8988T (cell line): ENCODE data around the gene PHLPP2.
A peak's percentile ranks its signal among the peaks of the same experiment; 100 is the strongest.
"Not testable (repeated sequence)": the region's sequence is repeated elsewhere in the genome, so short reads cannot be mapped to it uniquely, and the experiment has no call there.

ENCODE experiments used
- DNase-seq: peaks from one replicate; pipeline ENCODE4 v3.0.0; 2011

The PHLPP2 gene

DNA sequence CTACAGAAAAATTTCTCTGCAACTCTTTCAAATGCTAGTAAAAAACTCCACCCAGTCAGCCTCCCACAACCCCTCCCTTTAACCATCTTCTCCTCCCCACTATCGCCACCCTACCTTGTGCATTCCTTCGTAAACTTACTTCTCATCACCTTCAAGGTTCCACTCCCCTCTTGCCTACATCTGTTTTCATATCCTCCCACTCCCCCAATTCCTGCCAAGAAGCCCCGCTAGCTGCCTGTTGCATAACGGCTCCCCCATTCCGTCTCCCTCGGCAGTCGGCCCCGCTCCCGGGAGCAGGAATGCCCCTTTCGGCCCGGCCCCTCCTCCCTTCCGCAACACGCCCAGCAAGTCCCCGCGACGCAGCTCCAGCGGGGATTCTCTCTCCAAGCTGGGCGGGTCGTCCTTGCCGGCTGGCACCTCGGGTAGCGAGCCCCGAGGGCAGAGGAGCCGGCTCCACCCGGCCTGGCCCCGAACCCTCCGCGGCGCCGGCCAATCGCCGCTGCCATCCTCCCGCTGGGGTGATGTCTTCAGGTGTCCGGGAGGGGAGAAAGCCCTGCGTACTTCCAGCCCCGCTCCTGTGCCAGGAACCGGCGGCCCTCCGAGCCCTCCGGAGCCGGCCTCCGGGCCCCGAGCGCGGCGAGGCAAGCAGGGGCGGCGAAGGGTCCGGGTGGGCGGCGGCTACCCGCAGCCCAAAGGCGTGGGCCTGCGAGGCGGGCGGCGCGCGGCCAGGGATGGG is 1.5 kb downstream of the PHLPP2 start:
- DNase-seq = peak; percentile 86

DNA sequence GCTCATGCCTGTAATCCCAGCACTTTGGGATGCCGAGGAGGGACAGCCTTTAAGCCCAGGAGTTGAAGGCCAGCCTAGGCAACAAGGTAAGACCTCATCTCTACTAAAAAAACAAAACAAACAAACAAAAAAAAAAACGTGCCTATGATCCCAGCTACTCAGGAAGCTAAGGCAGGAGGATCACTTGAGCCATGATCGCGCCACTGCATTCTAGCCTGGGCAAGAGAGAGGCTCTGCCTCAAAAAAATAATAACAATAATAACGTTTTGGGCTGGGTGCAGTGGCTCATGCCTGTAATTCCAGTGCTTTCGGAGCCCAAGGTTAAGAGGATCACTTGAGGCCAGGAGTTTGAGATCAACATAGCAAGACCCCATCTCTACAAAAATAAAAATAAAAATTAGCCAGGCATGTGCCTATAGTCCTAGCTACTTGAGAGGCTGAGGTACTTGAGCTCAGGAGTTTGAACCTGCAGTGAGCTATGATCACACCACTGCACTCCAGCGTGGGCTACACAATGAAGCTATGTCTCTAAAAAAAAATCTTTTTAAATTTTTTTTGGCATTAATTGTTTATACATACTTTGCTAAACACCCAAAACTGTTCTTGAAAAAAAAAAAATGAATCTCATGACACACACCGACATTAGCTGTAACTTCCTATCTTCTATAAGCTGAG is 3.3 kb downstream of the PHLPP2 start:
- DNase-seq = no peak

DNA sequence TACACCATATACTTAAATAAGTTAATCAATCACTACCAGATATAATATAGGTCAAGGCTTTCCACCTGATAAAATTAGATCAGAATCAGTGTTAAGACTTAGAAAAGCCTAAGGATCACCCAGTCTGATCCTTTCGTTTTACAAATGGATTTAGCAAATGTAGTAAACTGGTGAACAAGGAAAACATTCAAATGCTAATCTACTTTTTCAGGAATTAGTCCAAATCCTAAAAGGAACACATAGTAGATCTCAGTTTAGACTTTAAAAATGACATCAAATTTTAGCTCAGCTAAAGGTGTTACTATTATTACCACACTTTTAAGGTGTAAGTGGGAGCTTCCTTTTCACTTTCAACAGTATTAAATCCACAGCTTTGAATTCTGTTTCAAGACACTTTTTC is 12.0 kb downstream of the PHLPP2 start:
- DNase-seq = no peak

DNA sequence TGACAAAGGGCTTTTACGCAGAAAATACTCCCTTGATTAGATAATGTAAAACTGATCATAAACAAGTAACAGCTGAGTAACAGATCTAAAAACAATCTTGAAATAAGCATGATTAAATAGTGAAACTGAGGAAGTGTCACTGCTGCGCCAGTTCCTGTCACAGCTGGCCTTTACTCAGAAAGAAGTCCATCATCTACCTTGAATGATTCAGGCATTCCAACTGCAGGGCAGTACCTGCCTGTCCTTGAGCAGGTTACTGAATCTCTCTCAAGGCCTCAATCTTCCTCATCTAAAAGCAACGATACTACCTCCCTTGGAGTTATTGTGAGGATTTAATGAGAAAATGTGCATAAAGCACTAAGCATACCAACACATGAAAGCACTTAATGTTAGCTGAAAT is 12.7 kb downstream of the PHLPP2 start:
- no peak for DNase-seq

DNA sequence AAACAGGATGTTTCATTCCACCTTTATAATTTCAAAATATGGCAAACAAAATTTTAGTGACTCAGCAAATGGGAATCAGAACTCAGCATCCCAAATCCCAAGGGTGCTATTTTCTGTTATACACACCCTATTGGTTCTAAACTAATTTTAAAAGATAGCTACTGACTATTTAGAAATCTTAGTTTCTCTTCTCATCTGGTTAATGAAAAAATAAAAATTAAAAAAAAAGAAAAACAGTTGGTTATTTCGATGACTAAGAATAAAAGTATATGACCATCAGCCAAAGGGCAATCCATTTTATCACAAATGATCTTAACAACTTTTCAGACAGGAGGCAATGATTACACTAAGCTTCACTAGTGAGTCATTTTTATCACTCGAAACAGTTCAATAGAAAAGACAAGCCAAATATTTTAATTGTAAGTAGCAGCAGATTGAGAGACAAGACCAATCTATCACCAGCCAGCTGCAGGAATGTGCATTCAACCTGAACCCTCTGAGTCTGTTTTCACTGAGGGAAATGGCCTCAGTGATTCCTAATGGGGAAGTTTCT is 15.2 kb downstream of the PHLPP2 start:
- DNase-seq = no peak

DNA sequence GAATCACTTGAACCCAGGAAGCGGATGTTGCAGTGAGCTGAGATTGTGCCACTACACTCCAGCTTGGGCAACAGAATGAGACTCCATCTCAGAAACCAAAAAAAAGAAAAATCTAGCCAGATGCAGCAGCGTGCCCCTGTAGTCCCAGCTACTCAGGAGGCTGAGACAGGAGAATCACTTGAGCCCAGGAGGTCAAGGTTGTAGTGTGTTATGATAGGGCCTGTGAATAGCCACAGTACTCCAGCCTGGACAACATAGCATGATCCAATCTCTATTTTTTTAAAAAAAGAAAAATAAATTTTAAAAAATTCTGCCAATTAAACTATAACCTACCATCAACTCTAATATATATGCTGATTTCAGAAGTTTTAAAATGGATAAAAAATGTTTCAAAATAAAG is 15.8 kb downstream of the PHLPP2 start:
- no peak for DNase-seq

DNA sequence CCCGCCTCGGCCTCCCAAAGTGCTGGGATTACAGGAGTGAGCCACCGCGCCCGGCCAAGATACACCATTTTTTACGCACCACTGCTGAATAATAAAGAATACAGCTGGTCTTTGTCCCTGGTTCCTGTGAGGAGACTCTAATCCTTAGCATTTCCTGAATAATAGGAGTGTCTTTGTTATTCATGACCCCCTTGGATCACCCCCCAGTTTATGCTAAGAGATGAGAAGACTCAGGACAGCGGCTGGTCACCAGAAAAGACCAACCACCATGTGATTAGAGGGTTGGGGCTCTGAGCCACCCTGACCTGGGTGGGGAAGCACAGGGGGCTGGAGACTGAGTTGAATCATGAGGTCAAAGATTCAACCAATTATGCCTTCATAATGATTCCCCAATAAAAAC is 17.3 kb downstream of the PHLPP2 start:
- no peak for DNase-seq

DNA sequence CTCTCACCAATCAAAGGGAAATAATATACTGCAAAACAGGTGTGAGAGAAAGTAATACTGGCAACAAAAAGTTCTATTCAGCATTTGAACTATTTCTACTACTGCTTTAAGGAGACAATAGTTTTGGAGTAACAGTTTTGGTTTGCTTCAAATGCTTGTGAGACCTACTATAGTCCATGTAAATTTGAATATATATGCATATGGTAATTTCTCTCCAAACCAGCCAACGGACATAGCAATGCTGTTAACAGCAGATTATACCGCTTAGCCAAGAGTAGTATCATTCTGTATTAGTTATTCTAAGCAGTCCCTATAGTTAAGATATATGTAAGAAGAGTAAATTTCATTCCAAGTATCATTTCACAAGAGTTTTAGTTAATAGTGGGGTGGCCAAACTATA is 18.5 kb downstream of the PHLPP2 start:
- DNase-seq = no peak

DNA sequence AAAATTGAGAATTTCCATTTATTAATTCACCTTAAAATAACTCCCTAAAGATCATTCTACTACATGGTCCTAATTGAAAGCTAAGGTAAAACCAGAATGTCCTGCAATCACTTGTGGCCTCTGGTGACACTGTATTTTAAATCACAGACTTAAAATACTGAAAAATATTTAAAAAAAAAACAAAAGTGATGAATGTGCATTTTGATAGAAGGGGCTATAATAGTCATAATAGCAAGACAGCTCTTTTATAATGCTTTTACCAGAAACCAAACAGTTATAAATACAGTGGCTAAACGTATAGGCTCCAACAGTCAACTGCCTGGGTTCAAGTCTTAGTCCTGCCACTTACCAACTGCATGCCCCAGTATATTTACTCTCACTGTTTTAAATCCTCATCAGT is 21.2 kb downstream of the PHLPP2 start:
- DNase-seq = no peak

DNA sequence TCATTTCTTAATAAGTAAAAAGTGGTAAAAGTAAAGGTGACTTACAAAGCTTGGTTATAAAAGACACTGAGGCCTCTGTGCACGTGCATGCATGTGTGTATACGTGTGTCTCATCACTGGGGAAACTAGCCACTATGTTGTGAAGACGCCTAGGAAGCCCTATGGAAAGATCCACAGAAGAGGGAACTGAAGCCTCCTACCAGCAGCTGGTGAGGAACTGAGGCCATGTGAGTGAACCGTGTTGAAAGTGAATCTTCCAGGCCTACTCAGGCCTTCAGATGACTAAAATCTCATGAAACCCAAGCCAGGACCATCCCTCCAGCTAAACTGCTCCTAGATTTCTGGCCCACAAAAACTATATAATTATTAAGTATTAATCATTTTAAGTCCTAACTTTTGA is 23.7 kb downstream of the PHLPP2 start:
- DNase-seq = no peak

DNA sequence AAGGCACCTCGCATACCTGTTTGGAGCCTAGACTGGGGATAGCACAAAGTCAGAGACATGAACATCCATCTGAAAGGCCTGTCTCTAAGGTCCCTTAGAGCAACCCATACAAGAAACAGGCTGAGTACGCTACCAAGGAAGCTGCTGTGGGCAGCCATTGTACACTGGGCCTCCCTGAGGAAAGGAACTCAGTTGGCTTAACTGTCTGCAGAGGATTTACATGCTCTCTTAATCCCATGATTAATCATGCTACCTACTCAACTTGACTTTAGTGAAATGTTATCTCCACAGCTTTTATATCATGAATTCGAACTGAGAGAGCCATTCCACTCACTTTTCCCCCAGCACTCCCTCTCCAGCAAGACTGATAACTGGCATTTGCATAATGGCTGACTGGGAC is 26.0 kb downstream of the PHLPP2 start:
- DNase-seq = no peak

DNA sequence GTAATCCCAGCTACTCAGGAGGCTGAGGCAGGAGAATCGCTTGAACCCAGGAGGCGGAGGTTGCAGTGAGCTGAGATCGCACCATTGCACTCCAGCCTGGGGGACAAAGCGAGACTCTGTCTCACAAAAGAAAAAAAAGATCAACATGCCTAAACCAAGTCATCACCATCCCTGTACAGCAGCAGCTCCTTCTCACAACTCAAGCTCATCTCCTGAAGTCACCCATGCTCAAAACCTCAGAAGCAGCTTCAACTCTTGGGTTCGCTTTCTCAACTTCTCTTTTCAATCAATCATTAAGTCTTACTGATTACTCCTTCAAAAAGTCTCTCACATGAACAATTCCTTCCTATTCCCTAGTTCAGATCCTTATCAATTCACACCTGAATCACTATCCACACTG is 31.3 kb downstream of the PHLPP2 start:
- no peak for DNase-seq

DNA sequence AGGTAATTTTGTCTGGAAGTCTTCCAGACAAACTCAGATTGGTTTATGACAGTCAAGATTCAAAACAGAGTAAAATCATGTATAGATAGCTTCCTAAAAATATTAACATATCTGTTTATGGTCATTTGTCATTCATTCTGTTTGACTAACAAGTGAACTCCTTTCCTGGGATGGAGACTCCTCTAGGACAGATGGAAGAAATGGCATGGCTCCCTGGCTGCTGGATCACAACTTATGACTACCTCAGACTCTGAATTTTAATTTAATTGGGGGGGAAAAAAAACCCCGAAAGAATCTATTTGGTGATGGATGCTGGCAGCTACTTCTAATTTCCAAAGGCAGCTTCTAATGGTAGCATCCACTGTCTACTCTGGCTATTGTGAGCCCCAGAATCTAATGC is 34.6 kb downstream of the PHLPP2 start:
- no peak for DNase-seq

DNA sequence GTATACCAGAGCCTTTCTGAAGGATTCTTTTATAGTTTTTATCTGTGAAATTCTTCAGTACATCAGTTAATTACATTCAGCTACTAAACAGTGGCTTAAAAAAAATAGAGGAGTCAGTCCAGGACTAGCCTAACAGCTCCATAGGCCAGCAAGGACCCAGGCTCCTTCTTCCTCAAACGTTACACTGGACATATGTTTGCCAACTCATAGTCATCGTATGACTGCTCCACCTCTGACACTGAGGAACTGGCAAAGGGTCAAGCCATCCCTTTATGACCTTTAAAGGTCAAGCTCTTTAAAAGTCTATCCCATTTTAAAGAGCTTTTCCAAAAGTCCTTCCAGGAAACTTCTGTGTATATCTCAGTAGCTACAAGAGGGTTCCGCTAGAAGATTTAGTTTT is 36.6 kb downstream of the PHLPP2 start:
- no peak for DNase-seq

DNA sequence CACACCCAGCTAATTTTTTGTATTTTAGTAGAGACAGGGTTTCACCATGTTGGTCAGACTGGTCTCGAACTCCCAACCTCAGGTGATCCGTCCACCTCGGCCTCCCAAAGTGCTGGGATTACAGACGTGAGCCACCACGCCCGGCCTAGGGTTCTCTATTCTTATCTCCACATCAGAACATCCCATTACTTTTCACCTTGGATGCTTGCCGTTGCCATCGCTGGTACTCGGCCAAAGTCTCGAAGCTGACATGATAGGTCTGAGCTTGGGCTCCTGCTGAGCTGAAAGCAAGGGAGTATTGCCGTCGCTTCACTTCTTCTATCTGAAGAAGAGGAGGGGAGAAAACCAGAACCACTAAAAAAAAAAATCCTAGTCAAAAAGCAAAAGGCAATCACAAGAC is 40.2 kb downstream of the PHLPP2 start:
- not testable (repeated sequence) for DNase-seq

DNA sequence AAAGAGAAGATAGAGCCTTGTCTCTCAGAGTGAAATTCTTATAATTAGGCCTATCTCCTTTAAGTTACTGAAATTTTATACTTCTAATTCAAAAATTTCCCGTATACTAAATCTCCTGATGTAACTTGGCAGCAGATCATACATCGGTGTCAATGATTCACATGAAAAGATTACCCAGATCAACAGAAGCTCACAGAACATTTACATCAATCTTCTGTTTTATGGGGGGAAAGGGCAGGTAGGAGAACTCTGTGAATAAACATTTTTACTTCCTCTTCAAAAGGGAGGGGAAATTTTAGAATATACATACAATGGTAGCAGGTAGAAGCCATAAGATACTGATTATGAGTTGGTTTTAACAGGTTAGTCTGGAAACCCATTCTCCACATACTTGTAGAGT is 43.1 kb downstream of the PHLPP2 start:
- DNase-seq = no peak

DNA sequence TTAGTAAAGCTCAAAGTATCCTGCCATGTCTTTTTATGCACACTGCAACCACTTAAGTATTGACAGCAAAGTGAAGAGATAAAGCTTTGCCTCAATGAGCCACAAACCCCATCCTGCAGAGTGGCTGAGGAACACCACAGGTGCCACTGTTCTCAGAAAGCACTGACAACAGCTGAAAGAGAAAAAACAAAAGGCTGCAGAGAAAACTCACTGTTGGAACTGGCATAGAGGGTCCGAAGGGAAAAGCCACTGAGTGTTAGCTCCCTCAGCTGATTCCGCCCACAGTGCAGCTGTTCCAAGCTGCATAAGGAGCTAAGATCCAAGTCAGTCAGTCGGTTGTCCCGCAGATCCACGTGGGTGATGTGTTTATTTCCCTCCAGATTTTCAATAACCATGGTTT is 48.3 kb downstream of the PHLPP2 start:
- DNase-seq = no peak

DNA sequence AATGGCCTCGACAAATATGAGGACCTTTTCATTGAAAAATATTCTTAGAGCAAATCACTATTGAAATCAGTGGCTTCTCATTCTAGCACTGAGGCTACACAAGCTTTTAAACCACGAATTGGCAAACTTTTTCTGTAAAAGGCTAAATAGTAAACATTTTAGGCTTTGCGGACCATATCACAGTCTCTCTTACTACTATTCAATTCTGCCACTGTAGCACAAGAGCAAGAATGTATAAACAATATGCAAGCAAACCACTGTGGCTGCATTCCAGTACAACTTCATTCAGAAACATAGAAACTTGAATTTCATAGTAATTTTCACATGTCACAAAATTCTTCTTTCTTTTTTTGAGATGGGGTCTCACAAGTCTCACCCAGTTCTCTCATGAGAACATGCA is 49.1 kb downstream of the PHLPP2 start:
- DNase-seq = no peak

DNA sequence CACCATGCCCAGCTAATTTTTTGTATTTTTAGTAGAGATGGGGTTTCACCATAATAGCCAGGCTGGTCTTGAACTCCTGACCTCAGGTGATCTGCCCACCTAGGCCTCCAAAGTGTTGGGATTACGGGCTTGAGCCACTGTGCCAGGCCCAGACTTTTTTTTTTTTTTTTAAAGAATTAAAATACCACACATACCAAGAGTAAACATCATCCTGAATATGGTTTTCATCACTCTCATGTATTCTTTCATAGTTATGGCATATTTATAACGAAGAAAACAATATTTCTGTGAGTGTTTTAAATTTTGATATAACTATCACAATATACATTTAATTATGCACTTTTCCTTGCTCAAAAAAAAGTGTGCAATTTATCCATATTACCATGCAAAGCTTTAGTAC is 50.3 kb downstream of the PHLPP2 start:
- no peak for DNase-seq

DNA sequence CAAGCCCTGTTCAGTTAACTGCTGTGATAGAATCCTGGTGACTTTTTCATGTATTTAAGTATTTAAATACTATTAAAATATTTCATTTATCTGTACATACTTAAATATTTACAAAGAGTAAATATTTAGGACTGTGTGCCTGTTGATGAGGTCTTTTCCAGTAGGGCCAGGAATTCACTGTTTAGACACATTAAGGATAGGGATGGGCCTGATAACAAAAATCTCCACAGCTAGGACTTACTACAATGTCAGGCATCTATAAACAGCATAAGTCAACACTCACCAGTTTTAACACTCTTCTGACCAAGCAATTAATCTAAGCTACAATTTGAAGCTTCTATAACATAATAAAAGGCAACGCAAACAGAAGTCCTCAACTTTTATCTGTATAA is 50.9 kb downstream of the PHLPP2 start:
- DNase-seq = no peak

DNA sequence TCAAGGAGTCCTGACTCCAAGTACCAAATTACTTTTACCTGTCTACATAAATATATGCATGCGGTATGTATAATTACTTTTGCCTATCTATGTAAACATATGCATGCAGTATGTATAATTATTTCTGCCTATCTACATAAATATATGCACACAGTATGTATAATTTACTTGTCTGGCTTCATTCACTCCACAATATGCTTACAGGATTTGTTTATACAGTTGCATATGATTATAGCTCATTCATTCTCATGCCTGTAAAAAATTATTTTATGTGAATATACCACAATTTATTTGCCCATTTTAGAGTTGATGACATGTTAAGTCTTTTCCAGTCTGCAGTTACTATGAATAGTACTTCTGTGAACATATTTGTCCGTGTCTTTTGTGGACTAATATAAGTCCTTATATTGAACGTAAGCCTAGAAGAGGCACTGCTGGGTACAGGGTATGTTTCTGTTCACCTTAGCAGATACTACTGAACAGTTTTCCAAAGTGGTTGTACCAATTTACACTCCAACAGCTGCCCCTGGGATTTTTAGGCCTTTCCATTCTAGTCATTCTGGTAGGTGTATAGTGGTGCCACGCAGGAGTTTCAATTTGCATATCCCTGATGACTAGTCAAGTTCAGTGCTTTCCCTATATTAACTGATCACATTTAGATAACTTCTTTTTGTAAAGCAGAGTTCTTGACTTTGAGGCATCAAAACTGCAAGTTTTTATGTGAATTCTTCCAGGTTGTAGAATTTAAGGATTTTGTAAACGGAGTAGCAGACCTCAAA is 51.5 kb downstream of the PHLPP2 start:
- DNase-seq = no peak

DNA sequence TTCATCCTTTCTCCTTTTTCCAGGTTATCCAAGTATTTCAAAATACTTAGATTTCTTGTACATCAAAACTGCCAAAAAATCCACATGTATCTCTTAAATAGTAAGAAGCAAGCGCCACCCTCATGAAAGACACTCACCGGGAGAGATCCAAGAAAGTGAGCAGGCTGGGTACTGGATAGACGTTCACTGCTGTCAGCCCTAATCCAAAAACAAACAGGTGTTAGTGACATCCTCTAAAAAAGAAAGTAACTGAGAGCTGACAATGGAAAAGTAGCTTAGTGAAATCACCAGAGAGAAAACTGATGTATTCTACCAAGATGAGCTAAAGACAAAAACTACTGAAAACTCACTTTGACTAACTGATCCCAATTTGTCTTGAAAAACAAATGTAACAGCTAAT is 52.4 kb downstream of the PHLPP2 start:
- DNase-seq = no peak

DNA sequence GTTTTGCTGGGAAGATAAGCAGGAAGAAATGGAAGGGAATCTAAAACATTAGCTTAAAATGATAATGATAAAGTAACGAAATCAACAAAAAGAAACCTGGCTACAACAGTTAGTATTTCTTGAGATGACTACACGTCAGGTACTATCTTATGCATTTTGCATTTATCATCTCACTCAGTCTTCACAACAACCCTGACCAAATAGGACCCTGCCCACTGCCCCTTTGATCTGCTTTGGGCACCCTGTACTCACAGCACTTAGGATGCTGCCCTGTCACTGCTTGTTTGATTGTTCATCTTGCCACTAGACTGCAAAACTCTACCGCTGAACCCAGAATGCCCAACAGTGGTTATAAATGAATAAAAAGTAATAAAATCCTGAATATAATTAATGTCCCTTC is 53.3 kb downstream of the PHLPP2 start:
- DNase-seq = no peak

DNA sequence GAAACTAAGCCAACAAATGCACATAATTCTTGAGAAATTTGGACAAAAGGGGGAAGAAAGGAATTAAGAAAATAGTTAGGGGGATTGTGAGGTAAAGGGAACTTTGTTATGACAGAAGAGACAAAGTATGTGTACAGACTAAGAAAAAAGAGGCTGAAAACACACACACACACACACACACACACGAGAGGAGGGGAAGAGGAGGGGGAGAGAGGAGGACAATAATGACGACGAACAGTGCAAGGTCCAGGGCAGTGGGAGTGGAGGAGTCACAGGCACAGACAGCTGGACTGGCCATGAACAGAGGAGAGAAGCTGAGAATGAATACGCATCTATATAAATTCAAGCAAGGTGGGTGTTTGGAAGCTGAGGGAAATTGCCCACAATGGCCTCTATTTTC is 54.0 kb downstream of the PHLPP2 start:
- DNase-seq = no peak
